Measurements from ENCODE around the gene CAMKMT. TPM values are rescaled to one million over a fixed set of nuclear protein-coding genes. Genes with fewer than 3 reads are reported as not detected.
A peak's percentile ranks its signal among the peaks of the same experiment; 100 is the strongest.

CAMKMT gene
- 22.9 and 51.6 TPM in 2 replicates for total RNA-seq (2011; cell fraction: chromatin; rRNA removed; ENCODE audit: low replicate concordance)
- 16.5 and 18.6 TPM in 2 replicates for total RNA-seq (2011; cell fraction: nucleolus; rRNA removed)
- total RNA-seq (2011; cell fraction: nucleoplasm; rRNA removed) = 28.8 and 48.7 TPM in 2 replicates
- total RNA-seq (2014; rRNA removed) = 5.2 and 13.3 TPM in 2 replicates
- total RNA-seq (2014; rRNA removed; fragmentation: Illumina TruSeq; extraction: Trizol) = 9.7 and 10.0 TPM in 2 replicates
- total RNA-seq (2015; rRNA removed; fragmentation: Illumina TruSeq; extraction: Trizol) = 6.6 and 7.4 TPM in 2 replicates
- total RNA-seq (2021) = 8.5 and 8.8 TPM in 2 replicates
- 8.7 and 15.3 TPM in 2 replicates for polyA plus RNA-seq (2011; rRNA removed)
- polyA plus RNA-seq (2011; cell fraction: cytosol; rRNA removed) = 2.9 and 7.0 TPM in 2 replicates
- polyA plus RNA-seq (2011; cell fraction: nucleus; rRNA removed) = 8.6 TPM in 2 replicates
- polyA plus RNA-seq (2012) = 6.3 and 7.5 TPM in 2 replicates
- polyA plus RNA-seq (2014; fragmentation: Illumina TruSeq; extraction: Trizol) = 7.6 and 8.8 TPM in 2 replicates
- polyA plus RNA-seq (2014; fragmentation: Nextera tagmentation; extraction: Ambion mirVana) = 1 to 10 TPM; 1.6 to 1.8 TPM
- 7.3 and 8.6 TPM in 2 replicates for polyA plus RNA-seq (2014; rRNA removed)
- 16.1 and 18.8 TPM in 2 replicates for polyA minus RNA-seq (2011; rRNA and poly(A)+ RNA removed)
- polyA minus RNA-seq (2011; cell fraction: cytosol; rRNA and poly(A)+ RNA removed) = 5.5 and 6.3 TPM in 2 replicates
- polyA minus RNA-seq (2011; cell fraction: nucleus; rRNA and poly(A)+ RNA removed) = 27.3 and 41.9 TPM in 2 replicates
- percentile 57 among the genes with signal in this experiment for Bru-seq, nascent RNA
- BruChase-seq, experiment 1, labeled RNA remaining after a 2-hour chase = percentile 62 among the genes with signal in this experiment
- BruChase-seq, experiment 2, labeled RNA remaining after a 6-hour chase = percentile 69 among the genes with signal in this experiment
- long read RNA-seq, experiment 1, partial matches to known transcripts = 1 of 10 reads
- long read RNA-seq, experiment 1, other reads (novel, unspliced or antisense) = 5 of 10 reads
- long read RNA-seq, experiment 2, partial matches to known transcripts = 3 of 4 reads
- long read RNA-seq, experiment 2, other reads (novel, unspliced or antisense) = 1 of 4 reads
- long read RNA-seq, experiment 3, partial matches to known transcripts = 3 of 6 reads
- long read RNA-seq, experiment 3, other reads (novel, unspliced or antisense) = 1 of 6 reads

DNA sequence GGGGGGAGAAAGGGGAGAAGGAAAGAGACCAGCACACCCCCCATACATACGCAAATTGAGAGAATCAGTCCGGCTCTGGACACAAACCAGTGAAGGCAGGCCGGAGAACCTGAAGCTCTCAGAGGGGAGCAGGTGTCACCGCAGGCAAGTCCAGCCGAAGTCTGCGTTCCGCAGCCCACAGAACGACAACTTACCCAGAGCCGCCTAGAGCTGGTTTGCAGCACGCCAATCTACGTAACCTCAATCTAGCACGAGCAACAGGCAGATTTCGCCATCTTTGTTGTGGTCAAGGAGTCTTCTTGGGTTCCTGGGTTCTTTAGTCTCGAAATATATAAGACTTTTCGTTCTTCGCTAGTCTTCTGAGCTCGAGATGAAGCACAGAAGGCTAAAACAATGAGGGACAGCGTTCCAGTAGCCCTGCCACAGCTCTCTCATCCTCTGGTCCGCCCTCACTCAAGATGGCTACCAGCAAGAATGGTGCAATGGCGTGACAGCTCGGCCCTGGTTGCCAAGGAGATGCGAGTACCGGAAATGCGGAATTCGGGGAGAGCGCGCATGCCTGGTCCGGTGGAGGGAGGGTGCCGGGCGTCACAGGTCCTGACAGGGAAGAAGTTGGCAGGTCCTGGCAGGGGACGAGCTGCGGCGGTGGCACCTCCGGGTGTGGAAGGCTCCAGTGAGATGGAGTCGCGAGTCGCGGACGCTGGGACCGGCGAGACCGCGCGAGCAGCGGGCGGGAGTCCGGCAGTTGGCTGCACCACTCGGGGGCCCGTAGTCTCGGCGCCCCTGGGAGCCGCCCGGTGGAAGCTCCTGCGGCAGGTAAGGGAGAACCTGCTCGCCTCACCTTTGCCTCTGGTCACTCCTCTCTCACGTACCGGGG, at the start of gene CAMKMT, which contains the start of gene PREPL:
TSS of gene CAMKMT (plus strand) at position 618 of the 877 bp plus-strand sequence.
TSS of gene PREPL (minus strand) at position 165 of the 877 bp plus-strand sequence. CDS start 15,152 bp downstream, outside the sequence.
- DNase-seq (ENCODE audit: extremely low read depth in 1 of 4, low spot score in 3 of 4) = peak; percentile 97 to 99 (median 98)
- peaks cover 5% of the 10 kb centered on the region; the same call in 1 of the 3 replicates for H3K36me3 ChIP-seq (ENCODE audit: control insufficient read depth, insufficient read depth, low read length)
- peak within 1 kb of the TSS; percentile 97 for H3K4me2 ChIP-seq (ENCODE audit: insufficient read depth, low read length)
- no peaks in the 10 kb centered on the region; the same call in 1 of the 2 replicates for H4K20me1 ChIP-seq (replicated peaks; ENCODE audit: control insufficient read depth, insufficient read depth, low read length)
- ChIA-PET CTCF (ENCODE audit: low intra/inter-chr PET ratio) (no interaction called here), POLR2A (interaction anchor here (0.6 to 4.7 kb wide), 21 partner anchors 9 to 1495 kb away, joined by 3 to 40 read pairs (median 3); no protein-coding TSS in a partner anchor)
- H3K27me3 ChIP-seq (ENCODE audit: control insufficient read depth in 2 of 2, insufficient read depth in 2 of 2, low read length in 2 of 2) = no peaks in the 10 kb centered on the region
- WGBS (ENCODE audit: insufficient coverage, low coverage, missing lambda C conversion rate) = under 1% methylated on average over 52 of the region's 57 CpGs
- H3K4me1 ChIP-seq (replicated peaks in 1 of 2; ENCODE audit: control insufficient read depth in 2 of 2, insufficient read depth in 2 of 2, low read length in 2 of 2) = peaks cover 3 to 18% of the 10 kb centered on the region in 2 experiments; a peak in 3 of 5 replicates
- H2AFZ ChIP-seq (ENCODE audit: low read depth, low read length) = peak within 1 kb of the TSS; percentile 100
- intact Hi-C loops (cut with micrococcal nuclease) = no loop called here
- H3K4me3 ChIP-seq = peak within 1 kb of the TSS; percentile 80
- peak within 1 kb of the TSS; percentile 94 to 95 for H3K9ac ChIP-seq (ENCODE audit: insufficient read depth in 1 of 2, low read depth in 2 of 2, low read length in 2 of 2)
- no TSS peak for BruUV-seq (replicated peaks)
- peak; percentile 99 for FAIRE-seq
- peaks cover 57% of the 10 kb centered on the region for H3K79me2 ChIP-seq (ENCODE audit: control insufficient read depth, insufficient read depth, low read length)
- no peaks in the 10 kb centered on the region for H3K9me1 ChIP-seq (ENCODE audit: control insufficient read depth, insufficient read depth, low read length)
- ATAC-seq = peak; percentile 93
- H3K27ac ChIP-seq (ENCODE audit: extremely low read depth, low read depth, low read length) = peak within 1 kb of the TSS; percentile 100
- in situ Hi-C loops (cut with MboI) = no loop called here
- no peaks in the 10 kb centered on the region for H3K9me3 ChIP-seq (replicated peaks; ENCODE audit: control insufficient read depth, insufficient read depth, low read depth, low read length)
- TF ChIP-seq, protein P1, sequence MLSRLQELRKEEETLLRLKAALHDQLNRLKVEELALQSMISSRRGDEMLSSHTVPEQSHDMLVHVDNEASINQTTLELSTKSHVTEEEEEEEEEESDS (CRISPR knock-in tag; IDR thresholded peaks at IDR 0.05) = no peak
- peak; percentile 42; the same call in 1 of the 2 replicates for TF ChIP-seq SOX6 (IDR thresholded peaks at IDR 0.05)
- TF ChIP-seq ZNF347 (CRISPR knock-in tag; IDR thresholded peaks at IDR 0.05; ENCODE audit: low read depth) = no peak
- TF ChIP-seq KLF16 (IDR thresholded peaks at IDR 0.05) = peak; percentile 80
- TF ChIP-seq ZC3H8 (IDR thresholded peaks at IDR 0.05) = no peak
- peak; percentile 84 to 97 for TF ChIP-seq CSDE1 (IDR thresholded peaks at IDR 0.05)
- TF ChIP-seq, protein P2, sequence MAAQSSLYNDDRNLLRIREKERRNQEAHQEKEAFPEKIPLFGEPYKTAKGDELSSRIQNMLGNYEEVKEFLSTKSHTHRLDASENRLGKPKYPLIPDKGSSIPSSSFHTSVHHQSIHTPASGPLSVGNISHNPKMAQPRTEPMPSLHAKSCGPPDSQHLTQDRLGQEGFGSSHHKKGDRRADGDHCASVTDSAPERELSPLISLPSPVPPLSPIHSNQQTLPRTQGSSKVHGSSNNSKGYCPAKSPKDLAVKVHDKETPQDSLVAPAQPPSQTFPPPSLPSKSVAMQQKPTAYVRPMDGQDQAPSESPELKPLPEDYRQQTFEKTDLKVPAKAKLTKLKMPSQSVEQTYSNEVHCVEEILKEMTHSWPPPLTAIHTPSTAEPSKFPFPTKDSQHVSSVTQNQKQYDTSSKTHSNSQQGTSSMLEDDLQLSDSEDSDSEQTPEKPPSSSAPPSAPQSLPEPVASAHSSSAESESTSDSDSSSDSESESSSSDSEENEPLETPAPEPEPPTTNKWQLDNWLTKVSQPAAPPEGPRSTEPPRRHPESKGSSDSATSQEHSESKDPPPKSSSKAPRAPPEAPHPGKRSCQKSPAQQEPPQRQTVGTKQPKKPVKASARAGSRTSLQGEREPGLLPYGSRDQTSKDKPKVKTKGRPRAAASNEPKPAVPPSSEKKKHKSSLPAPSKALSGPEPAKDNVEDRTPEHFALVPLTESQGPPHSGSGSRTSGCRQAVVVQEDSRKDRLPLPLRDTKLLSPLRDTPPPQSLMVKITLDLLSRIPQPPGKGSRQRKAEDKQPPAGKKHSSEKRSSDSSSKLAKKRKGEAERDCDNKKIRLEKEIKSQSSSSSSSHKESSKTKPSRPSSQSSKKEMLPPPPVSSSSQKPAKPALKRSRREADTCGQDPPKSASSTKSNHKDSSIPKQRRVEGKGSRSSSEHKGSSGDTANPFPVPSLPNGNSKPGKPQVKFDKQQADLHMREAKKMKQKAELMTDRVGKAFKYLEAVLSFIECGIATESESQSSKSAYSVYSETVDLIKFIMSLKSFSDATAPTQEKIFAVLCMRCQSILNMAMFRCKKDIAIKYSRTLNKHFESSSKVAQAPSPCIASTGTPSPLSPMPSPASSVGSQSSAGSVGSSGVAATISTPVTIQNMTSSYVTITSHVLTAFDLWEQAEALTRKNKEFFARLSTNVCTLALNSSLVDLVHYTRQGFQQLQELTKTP (IDR thresholded peaks at IDR 0.05; ENCODE audit: low read depth in 1 of 2, partially characterized antibody in 2 of 2) = peak; percentile 61 to 95
- peak; percentile 95 for TF ChIP-seq HNRNPLL (IDR thresholded peaks at IDR 0.05; ENCODE audit: low read depth, low read length, poor library complexity, severe bottlenecking)
